ENCODE data around the gene SMAD7.

GRCh38 chr18:48932822-48933510 is 17.8 kb downstream of the SMAD7 start:
- TF ChIP-seq CTCF (conservative IDR thresholded peaks at IDR 0.05; ENCODE audit: low read depth, low read length) (no peak), EZH2 (IDR thresholded peaks at IDR 0.05; ENCODE audit: borderline replicate concordance, low read depth, low read length, poor library complexity, severe bottlenecking) (no peak)

Data from A673 (cell line).